H1 (cell line): ENCODE data around the gene MRPL36. TPM values are rescaled to one million over a fixed set of nuclear protein-coding genes. Genes with fewer than 3 reads are reported as not detected.

ENCODE experiments used
- polyA plus RNA-seq, 7 experiments: library from polyadenylated mRNA; depleted of rRNA in 3 of 7; stranded (reverse) in 5 of 7; unstranded in 2 of 7; fragments of >200 nt in 5 of 7; fragments of 200-250 nt in 2 of 7; gene quantifications; 1 replicate in 5 of 7; 2 replicates in 1 of 7; 4 replicates in 1 of 7; pipeline versions ENCODE4 v1.2.1 to v1.2.3, GENCODE V29; 2011 to 2013; ENCODE audit warnings: missing spikeins in 2 of 7, mixed read lengths in 2 of 7
- total RNA-seq: library from RNA; stranded (reverse); fragmentation: NEBNext Ultra II Directional; extraction: Animal tissue kit (Norgen Biotek cat#: 25700); gene quantifications from 2 replicates; pipeline ENCODE4 v1.2.1, GENCODE V29; 2021

The MRPL36 gene
- total and polyA plus RNA-seq, 2 of the 8 experiments (the other 6 are each of a cell fraction or from before 2014, with no cell fraction given), result 56.3 to 81.5 TPM

Other genes starting within 250 kb of the MRPL36 start
- gene NDUFS6, start 1.6 kb upstream of the MRPL36 start, total RNA-seq, result 72.7 and 77.1 TPM in 2 replicates
- gene NDUFS6, start 1.6 kb upstream of the MRPL36 start, polyA plus RNA-seq (2011; rRNA removed), result 191 and 302 TPM in 2 replicates
- 0.82 and 1.2 TPM in 2 replicates for gene IRX4, start 83.1 kb upstream of the MRPL36 start, total RNA-seq
- 0.45 and 0.97 TPM in 2 replicates for gene IRX4, start 83.1 kb upstream of the MRPL36 start, polyA plus RNA-seq (2011; rRNA removed)